PFSK-1 (cell line): ENCODE results near the gene NUDT8.

Experiments
- POLR2AphosphoS5 ChIP-seq: IDR thresholded peaks from 2 replicates; pipeline ENCODE4 v1.6.1; 2012; ENCODE audit warnings: low read depth, mild to moderate bottlenecking, control low read depth, low read length, moderate library complexity
- TAF1 ChIP-seq: IDR thresholded peaks from 2 replicates; pipeline ENCODE4 v1.6.1; 2012; ENCODE audit warnings: low read length, control low read depth, borderline replicate concordance; ENCODE audit not compliant: insufficient read depth

- TF ChIP-seq POLR2AphosphoS5 (no peak), TAF1 (no peak)
Measured at GRCh38 chr11:67642173-67643120, 12.7 kb upstream of the NUDT8 start.
